Ishikawa (cell line): Measurements from ENCODE around the gene NTRK3.

ENCODE experiments used
- CEBPB ChIP-seq: IDR thresholded peaks from 2 replicates; pipeline ENCODE4 v1.6.1; 2012
- CREB1 ChIP-seq: IDR thresholded peaks from 2 replicates; pipeline ENCODE4 v1.6.1; 2012; ENCODE audit warnings: low read depth
- EGR1 ChIP-seq: IDR thresholded peaks from 2 replicates; pipeline ENCODE4 v1.6.1; 2012
- EP300 ChIP-seq: IDR thresholded peaks from 2 replicates; pipeline ENCODE4 v1.6.1; 2012; ENCODE audit warnings: borderline replicate concordance
- FOXM1 ChIP-seq: IDR thresholded peaks from 2 replicates; pipeline ENCODE4 v1.6.1; 2012; ENCODE audit warnings: low read depth, borderline replicate concordance
- NFIC ChIP-seq: IDR thresholded peaks from 2 replicates; pipeline ENCODE4 v1.6.1; 2012
- RAD21 ChIP-seq: IDR thresholded peaks from 2 replicates; pipeline ENCODE4 v1.6.1; 2012; ENCODE audit warnings: low read depth
- TAF1 ChIP-seq: IDR thresholded peaks from 2 replicates; pipeline ENCODE4 v1.6.1; 2012; ENCODE audit warnings: low read depth, mild to moderate bottlenecking
- TCF12 ChIP-seq: IDR thresholded peaks from 2 replicates; pipeline ENCODE4 v1.6.1; 2012; ENCODE audit warnings: low read depth
- TEAD4 ChIP-seq: IDR thresholded peaks from 2 replicates; pipeline ENCODE4 v1.6.1; 2012
- YY1 ChIP-seq: IDR thresholded peaks from 2 replicates; pipeline ENCODE4 v1.6.1; 2012; ENCODE audit warnings: low read depth
- ZBTB7A ChIP-seq: IDR thresholded peaks from 2 replicates; pipeline ENCODE4 v1.6.1; 2012; ENCODE audit warnings: low read depth
- TF ChIP-seq, protein P1 (sequence below): IDR thresholded peaks from 2 replicates; pipeline ENCODE4 v1.6.1; 2012
- TF ChIP-seq, protein P2 (sequence below): IDR thresholded peaks from 2 replicates; pipeline ENCODE4 v1.6.1; 2012
- TF ChIP-seq, protein P3 (sequence below): IDR thresholded peaks from 2 replicates; pipeline ENCODE4 v1.6.1; 2012; ENCODE audit warnings: low read depth, mild to moderate bottlenecking

NTRK3 gene

DNA sequence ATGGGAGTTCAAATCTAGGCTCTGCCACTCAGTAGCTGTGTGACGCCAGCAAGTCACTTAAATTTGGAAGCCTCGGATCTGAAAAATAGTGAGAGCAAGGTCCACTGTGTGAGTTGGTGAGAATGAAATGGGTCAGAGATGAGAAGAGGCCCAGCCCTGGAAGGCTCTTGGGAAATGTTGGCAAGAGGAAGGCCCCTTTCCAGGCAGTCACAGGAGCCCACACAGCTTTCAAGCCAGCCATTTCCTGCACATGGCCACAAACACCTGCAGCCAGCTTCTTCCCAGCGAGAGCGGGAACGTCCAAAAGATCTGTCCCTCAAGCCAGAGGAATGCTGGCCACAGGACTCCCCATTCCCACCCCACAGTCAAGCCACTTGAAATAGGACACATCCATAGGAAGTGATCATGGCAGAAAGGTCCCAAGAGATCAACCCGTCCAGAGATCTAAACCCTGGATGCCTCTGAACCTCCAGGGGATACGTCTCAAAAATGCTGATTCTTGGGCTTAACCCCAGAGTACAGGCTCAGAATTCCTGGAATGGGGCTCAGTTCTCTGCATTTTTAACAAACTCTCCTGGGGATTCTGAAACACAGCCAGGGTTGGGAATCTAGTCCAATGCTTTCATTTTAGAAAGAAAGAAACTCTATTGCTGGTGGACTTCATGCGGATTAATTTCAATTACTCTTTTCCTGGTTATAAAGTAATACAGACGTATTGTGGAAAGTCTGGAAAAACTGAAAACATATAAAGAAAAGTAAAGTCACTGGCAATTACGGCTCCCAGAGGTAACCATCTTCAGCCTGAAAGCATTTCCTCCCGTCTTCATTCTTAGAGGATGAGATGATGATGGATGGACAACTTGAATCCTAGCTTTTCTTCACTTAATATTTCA is 35.9 kb downstream of the NTRK3 start:
- TF ChIP-seq, protein P1, sequence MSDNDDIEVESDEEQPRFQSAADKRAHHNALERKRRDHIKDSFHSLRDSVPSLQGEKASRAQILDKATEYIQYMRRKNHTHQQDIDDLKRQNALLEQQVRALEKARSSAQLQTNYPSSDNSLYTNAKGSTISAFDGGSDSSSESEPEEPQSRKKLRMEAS: no peak
- TF ChIP-seq NFIC: no peak
- TF ChIP-seq, protein P2, sequence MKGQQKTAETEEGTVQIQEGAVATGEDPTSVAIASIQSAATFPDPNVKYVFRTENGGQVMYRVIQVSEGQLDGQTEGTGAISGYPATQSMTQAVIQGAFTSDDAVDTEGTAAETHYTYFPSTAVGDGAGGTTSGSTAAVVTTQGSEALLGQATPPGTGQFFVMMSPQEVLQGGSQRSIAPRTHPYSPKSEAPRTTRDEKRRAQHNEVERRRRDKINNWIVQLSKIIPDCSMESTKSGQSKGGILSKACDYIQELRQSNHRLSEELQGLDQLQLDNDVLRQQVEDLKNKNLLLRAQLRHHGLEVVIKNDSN: no peak
- TF ChIP-seq, protein P3, sequence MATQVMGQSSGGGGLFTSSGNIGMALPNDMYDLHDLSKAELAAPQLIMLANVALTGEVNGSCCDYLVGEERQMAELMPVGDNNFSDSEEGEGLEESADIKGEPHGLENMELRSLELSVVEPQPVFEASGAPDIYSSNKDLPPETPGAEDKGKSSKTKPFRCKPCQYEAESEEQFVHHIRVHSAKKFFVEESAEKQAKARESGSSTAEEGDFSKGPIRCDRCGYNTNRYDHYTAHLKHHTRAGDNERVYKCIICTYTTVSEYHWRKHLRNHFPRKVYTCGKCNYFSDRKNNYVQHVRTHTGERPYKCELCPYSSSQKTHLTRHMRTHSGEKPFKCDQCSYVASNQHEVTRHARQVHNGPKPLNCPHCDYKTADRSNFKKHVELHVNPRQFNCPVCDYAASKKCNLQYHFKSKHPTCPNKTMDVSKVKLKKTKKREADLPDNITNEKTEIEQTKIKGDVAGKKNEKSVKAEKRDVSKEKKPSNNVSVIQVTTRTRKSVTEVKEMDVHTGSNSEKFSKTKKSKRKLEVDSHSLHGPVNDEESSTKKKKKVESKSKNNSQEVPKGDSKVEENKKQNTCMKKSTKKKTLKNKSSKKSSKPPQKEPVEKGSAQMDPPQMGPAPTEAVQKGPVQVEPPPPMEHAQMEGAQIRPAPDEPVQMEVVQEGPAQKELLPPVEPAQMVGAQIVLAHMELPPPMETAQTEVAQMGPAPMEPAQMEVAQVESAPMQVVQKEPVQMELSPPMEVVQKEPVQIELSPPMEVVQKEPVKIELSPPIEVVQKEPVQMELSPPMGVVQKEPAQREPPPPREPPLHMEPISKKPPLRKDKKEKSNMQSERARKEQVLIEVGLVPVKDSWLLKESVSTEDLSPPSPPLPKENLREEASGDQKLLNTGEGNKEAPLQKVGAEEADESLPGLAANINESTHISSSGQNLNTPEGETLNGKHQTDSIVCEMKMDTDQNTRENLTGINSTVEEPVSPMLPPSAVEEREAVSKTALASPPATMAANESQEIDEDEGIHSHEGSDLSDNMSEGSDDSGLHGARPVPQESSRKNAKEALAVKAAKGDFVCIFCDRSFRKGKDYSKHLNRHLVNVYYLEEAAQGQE: no peak
- TF ChIP-seq FOXM1: no peak
- TF ChIP-seq EGR1: no peak
- TF ChIP-seq ZBTB7A: no peak
- no peak for TF ChIP-seq TAF1
- TF ChIP-seq EP300: no peak
- no peak for TF ChIP-seq RAD21
- no peak for TF ChIP-seq TCF12
- no peak for TF ChIP-seq CREB1
- no peak for TF ChIP-seq CEBPB
- no peak for TF ChIP-seq TEAD4
- no peak for TF ChIP-seq YY1

DNA sequence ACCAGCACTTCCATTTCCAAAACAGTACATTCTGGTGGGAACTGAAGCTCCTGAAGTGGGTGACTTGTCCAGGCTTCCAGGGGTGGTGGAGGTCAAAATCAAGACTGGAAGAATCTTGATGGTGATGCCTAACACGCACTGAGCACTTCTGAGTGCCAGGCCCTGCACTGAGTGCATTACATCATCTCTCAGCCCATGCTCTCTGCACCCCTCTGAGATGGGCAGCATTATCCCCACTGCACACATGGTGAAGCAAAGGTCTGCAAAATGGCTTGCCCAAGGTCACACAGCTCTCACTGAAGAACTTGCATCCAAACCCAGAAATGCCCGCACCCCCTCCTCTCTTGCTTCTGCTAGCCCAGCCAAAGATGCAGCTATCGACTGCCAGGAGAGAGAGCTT is 36.9 kb downstream of the NTRK3 start:
- TF ChIP-seq ZBTB7A (no peak), CEBPB (no peak), EGR1 (no peak), CREB1 (no peak), RAD21 (no peak), EP300 (no peak)

DNA sequence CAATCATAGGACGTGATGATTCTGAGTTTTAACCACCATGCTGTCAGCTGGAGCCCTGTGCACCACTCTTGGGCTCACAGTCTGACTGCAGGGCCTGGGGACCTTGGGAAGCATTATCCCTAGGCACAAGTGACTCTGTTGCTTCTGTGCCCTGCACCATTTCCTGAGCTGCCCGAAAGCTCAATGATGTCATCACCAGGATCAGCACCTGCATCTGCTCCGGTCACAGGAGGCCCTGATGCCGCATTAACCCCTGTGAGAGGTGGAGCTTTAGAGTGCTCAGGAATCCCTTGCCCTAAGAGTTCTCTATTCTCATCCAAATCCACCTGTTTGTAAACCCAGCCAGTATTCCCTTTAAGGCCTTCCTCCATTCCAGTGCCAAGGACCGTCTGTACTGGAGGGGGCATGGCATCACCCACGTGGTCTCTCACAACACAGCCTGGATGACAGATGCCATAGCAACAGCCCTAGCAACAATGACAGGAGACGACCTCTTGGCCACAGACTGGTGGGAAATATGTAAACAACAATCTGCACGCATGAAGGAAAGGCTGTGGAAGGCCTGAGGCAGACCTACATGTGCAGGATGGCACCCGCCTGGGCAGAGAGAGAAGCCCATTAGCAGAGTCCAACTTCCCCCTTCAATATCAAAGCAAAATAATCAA is 37.9 kb downstream of the NTRK3 start:
- TF ChIP-seq EGR1 (no peak), TAF1 (no peak), YY1 (no peak), ZBTB7A (no peak), FOXM1 (no peak), TEAD4 (no peak), CREB1 (no peak), TCF12 (no peak), EP300 (no peak), CEBPB (no peak)
- TF ChIP-seq, protein P1: no peak

DNA sequence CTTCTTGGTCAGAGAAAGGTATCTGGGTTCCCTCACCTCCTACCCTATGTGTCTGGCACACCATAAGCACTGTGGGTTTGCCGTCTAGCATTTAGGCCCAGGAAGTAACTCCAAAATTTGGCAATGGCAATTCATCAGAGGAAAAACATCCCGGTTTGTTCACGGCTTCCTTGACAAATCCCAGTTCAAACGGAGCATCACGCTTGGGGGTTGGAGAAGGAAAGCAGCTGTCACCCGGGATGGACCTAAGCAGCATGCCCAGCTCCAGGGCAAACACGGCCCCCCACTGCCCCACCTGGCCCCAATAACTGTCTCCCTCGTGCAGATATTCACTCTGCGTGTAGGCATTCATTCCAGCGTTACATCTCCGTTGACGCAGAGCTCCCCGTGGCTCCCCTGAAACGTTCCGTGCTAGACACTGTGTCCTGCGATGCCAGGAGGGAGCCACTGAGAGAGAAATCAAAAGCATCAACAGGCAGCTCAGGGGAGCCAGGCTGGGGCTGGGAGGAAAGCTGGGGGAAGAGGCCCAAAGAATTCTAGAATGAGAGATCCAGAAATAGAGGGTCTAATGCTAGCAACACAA is 41.4 kb downstream of the NTRK3 start:
- no peak for TF ChIP-seq YY1
- no peak for TF ChIP-seq ZBTB7A
- TF ChIP-seq, protein P1: no peak
- TF ChIP-seq RAD21: no peak
- no peak for TF ChIP-seq CREB1
- no peak for TF ChIP-seq EP300
- no peak for TF ChIP-seq CEBPB
- TF ChIP-seq, protein P3: no peak
- no peak for TF ChIP-seq EGR1
- TF ChIP-seq TCF12: no peak
- no peak for TF ChIP-seq NFIC
- no peak for TF ChIP-seq FOXM1
- no peak for TF ChIP-seq TEAD4
- TF ChIP-seq TAF1: no peak
- TF ChIP-seq, protein P2: no peak

DNA sequence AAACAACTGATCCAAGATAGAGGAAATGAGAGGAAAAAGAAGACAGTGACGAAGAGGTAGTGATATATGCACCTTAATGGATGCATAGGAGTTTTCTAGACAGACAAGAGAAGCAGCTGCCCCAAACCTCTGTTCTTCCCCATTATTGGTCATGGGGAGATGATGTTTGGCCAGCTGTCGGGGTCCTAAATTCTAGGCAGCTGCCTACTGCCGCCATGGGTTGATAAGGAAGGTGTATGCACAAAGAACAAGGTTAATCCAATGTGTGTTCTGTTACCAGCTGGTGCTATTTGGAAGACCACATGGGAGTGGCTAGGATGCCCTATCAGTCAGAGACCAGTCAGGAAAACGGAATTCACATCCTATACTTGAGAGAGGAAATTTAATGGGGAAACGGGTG is 47.4 kb downstream of the NTRK3 start:
- TF ChIP-seq TEAD4: no peak
- no peak for TF ChIP-seq TCF12
- TF ChIP-seq RAD21: no peak
- TF ChIP-seq YY1: no peak
- TF ChIP-seq CEBPB: no peak
- no peak for TF ChIP-seq FOXM1
- TF ChIP-seq, protein P2: no peak
- no peak for TF ChIP-seq NFIC
- TF ChIP-seq, protein P3: no peak
- no peak for TF ChIP-seq CREB1
- no peak for TF ChIP-seq EP300
- no peak for TF ChIP-seq TAF1
- TF ChIP-seq, protein P1: no peak
- TF ChIP-seq EGR1: no peak
- no peak for TF ChIP-seq ZBTB7A
